Right forelimb (tissue), 1 donor: Measurements from ENCODE around the gene ATG10.

Experiments used
- DNase-seq: peaks from one replicate; pipeline ENCODE4 v3.0.0-alpha.2; 2018

ATG10 gene

DNA sequence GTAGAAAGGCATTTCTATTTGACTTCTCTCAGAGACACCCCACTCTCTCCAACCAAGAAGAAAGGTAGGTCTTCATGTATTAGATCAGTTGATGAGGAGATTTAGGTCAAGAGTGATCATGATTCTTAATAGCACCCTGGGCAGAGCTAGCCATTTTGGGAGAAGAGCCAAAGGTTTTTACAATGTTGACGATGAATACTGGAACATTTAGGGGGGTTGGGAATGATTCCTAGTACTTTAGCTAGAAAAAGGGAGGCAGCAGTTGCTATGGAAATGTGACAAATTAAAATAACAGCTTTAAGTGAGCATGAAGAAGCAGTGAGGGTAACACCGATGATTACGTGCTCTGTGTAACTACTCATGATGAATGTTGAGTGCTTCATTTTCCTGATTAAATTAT, 315.8 kb downstream of the ATG10 start:
- DNase-seq = no peak

DNA sequence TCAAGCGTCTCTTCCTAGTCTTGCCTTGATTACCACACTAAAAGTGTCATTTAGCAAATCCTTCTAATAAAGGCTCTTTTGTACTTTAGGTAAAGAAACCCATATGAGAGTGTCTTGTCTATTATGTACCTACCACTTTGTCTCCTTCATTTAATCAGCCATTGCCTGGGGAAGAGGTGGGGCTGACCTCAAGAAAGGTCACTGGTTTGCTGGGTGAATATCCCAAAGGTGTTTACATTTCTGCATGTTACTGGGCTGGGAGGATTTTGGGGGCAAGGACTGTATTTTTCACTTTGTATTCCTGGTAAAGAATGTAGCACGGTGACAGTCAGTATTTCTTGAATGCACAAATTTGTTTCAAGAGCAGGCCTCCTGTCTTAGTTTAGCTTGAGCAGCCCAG, 318.2 kb downstream of the ATG10 start:
- DNase-seq = no peak

DNA sequence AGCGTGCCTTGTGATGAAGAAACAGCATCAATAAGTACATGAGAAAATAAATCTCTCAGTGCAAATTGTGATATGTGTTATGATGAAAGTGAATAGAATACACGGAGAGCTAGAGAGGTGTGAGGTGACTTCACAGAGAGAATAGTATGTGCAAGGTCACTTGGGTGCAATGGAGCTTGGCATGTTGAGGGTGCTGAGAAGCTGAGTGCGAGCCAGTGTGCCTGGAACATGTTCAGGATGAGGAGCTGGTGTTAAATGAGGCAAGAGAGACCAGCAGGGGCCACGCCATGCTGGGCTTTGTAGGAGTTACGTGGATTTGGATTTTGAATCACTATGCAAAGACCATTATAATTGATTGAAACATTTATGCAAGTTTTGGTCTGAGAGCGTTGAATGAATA, 319.1 kb downstream of the ATG10 start:
- no peak for DNase-seq

DNA sequence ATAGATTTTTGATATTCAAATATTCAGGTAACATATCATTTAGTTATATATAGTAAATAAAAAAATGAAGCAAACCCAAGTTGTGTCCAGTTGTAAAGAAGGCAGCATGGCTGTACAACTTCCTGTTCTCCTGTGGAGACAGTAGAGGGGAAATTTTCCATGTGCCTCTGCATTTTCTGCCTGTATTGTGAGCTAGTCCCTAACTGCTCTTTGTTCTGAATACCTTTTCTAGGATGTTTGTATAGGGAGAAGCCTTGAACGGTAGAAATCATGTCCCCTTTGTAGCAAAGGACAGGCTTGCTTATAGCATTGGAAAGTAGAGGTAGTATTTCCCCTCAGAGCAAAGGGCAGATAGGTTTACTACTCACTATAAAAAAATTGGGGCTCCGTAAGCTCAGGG, 319.6 kb downstream of the ATG10 start:
- DNase-seq = no peak

DNA sequence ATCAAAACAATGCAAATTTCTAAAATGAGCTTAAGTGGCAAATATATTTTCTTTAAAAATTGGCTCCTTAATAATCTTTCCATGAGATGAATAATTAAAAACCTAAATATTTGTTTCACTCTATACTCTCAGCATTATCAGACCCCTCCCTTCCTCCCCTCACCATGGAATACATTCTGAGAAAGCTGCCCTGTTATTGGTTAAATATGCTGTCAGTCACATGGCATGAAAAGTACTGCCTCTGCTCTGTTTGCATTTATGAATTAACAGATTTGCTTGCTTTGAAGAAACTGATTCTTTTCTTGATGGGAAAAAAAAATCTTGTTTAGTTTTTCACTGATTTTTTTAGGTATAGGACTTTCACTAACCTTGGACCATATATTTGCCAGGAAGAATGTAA, 323.3 kb downstream of the ATG10 start:
- no peak for DNase-seq

DNA sequence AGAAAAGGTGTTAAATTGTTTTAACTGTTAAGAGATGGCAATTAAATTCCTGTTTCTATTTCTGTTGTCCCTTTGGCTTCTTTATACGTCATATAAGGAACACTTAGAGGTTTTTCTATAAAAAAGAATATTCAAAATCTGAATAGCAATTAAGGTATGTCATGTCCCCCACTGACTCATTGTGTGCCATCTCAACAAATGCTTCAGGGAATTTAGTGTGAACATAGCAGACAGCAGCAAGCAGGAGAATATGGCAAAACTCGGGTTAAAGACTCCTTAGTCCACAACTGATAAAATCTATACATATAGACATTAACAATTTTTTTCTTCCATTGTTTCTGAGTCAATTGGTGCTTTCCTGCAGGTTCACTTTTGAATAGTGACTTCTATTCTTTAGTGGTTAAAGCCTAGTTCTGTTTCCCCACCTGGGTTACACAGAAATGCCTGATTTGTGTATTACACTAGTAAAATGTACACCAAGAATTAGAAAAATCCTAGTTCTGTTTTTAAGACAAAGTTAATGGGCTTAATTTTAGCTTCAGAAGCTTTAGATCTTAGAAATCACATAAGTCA, 324.2 kb downstream of the ATG10 start:
- no peak for DNase-seq

DNA sequence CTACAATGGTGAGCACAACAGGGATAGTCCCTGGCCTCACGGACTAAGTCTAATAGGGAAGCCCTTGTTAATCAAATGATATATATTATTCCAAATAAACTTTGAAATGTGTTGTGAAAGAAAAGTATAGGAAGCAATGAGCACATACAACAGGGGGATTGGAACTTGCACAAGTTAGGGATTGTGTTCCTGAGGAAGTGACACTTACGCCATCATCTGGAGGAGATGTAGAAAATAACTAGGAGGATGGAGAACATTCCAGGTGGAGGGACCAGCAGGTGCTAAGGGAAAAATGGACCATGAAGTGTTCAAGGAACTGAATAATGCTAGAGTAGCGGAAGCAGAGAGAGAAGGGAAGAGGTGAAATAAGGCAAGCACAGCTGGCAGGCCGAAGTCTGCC, 325.1 kb downstream of the ATG10 start:
- DNase-seq = no peak

DNA sequence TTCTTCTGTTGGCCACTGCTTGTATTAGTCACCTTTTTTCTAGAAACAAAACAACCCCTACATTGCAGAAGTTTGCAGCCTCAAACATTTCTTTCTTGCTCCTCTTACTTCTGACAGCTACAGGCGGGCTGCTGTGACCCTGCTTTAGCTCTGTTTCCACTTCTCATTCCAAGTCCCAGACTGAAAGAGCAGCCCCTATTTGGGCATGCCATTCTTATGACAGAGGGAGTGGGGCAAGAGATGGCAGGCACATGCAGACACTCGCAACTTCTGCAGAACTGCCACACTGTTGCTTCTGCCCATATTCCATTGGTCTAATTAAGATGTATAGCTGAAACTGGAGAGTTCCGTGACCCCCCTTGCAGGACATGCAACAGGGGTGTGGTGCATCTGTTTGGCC, 325.9 kb downstream of the ATG10 start:
- no peak for DNase-seq

DNA sequence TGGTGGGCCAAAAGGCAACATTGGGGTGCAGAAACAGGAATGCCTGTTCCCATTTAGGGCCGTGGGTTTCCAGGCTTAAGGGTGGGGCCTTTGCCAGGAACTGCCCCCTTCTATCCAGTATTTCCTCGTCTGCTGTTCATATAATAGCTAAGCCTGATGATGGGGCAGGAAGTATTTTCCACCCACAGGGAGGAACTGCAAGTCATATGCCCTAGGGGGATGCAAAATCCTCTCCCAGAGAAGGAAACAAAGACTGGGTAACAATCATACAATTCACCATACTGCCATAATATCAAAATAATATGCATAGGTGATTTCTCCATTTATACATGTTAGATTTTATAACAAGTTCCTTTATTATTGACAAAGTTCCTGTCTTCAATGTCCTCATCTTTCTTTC, 326.8 kb downstream of the ATG10 start:
- DNase-seq = no peak

DNA sequence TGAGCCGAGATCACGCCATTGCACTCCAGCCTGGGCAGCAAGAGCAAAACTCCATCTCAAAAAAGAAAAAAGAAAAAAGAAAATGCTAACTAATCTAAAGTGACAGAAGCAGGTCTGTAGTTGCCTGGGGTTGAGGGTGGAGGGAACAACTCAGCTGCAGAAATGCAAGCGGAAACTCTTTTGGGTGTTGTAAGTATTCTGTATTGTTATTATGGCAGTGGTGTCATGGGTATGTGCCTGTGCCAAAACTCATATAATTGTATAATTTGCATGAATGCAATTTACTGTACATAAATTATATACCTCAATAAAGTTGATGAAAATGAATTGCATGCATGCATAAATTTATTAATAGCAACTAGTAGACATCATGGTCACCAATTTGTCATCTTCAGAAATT, 329.4 kb downstream of the ATG10 start:
- DNase-seq = no peak
